Tibial nerve (tissue), 3 donors: Measurements from ENCODE around the gene DNAJC4.

Experiments
- CTCF ChIP-seq, 5 experiments: fragments of 200-600 bp in 3 of 5; fragments of 450-650 bp in 2 of 5; sonication (generic) in 3 of 5; IDR thresholded peaks; one replicate each; pipeline ENCODE4 v1.5.1; 2016 to 2019; ENCODE audit warnings: antibody characterized with exemption in 5 of 5, mild to moderate bottlenecking in 3 of 5, moderate library complexity in 2 of 5
- POLR2A ChIP-seq, 2 donors: fragments of 450-650 bp; IDR thresholded peaks; one replicate each; pipeline ENCODE4 v1.6.1; 2017; ENCODE audit warnings: antibody characterized with exemption in 2 of 2, mild to moderate bottlenecking in 2 of 2, moderate library complexity in 2 of 2

GRCh38 chr11:64232967-64233315, 2.6 kb downstream of the DNAJC4 start:
- TF ChIP-seq CTCF (IDR thresholded peaks at IDR 0.05) (no peak), POLR2A (IDR thresholded peaks at IDR 0.05) (no peak)
